GM19240 (cell line): ENCODE measurements around the gene CPA4.
"Not testable (repeated sequence)": the region's sequence is repeated elsewhere in the genome, so short reads cannot be mapped to it uniquely, and the experiment has no call there.

Experiments used
- DNase-seq: peaks from one replicate; pipeline ENCODE4 v3.0.0; 2011; ENCODE audit warnings: low spot score; ENCODE audit not compliant: insufficient read length

Gene CPA4

DNA sequence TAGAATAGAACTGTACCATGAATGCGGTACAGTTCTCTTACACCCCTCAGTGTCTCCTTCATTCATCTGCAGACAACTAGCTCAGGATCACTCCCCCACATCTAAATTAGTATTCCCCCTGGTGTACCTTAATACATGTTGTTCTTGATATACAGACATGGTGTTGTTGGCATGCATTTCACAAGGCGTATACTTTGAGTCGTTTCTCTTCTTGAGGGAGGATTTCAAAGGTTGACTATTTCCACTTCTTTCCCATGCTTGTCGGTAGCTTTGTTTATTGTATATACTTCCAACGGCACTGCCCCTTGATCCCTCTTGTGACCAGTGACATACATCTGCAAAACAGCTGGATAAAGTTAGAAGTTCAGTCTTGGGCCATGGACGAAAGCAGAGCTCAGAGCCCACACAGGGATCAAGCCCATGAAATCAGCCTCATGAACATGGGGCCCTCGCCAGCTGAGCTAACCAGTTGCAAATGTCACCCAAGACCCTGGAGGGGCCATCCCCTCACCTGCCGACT lies 8.6 kb downstream of the CPA4 start:
- no peak for DNase-seq

DNA sequence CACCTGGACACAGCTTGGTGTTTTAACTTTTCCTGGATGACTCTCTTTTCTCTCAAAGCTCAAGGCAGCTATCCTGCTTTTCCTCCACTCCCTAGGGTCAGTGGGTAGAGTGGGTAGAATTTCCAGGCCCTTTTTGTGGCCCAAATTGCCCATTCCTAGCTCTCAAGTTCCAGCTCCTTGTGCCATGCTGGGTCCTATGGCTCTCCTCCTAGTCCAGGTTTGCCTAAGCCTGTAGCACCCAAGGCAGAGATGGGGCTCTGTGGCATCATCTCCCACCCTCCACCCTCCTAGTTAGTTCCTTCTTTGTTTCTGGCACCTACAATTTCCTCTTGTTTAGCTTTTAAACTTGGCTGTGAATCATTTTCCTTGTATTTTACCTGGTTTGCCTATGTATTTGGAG lies 9.7 kb downstream of the CPA4 start:
- DNase-seq = no peak

DNA sequence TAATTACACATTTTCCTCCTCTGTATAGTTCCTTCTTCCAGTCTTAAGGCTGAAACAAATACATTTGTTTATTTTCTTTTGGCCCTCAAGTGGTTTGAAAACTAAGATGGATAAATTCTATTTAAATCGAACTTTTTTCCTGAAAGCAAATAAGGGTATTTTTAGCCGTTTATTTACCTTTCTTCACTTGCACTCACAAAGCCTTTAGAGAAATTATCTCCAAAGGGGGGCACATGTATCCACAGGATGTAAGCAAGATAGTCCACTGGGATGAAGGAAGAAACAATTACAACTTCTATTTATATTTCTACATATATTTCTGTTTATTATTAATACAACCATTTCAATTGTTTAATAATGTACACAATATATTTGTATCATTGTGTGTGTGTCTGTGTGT lies 10.2 kb downstream of the CPA4 start:
- DNase-seq = no peak

DNA sequence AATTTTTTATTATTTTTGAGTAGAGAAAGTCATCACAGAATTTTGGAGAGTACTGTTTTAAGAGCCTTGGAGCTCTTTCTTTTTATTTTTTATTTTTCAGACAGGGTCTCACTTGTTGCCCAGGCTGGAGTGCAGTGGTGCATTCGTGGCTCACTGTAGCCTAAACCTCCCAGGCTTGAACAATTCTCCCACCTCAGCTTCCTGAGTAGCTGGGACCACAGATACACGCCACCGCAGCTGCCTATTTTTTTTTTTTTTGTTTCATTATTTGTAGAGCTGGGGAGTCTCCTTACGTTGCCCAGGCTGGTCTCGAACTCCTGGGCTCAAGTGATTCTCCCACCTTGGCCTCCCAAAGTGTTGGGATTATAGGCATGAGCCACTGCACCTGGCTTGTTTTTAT lies 10.6 kb downstream of the CPA4 start:
- DNase-seq = no peak

DNA sequence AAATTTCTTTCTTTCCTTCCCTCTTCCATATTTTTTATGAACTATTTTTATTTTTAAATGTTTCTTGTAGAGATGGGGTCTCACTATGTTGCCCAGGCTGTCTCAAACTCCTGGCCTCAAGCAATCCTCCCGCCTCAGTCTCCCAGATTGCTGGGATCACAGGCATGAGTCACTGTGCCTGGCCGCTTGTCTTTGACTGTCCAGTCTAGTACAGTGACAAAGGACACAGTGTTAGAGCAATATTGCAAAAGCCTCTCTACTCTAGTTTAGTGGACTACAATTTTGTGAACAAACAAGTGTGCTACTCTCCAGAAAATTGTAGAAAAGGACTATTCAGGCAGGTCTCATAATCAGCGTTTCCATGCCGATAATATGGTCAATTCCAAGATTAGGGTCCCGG lies 11.0 kb downstream of the CPA4 start:
- DNase-seq = no peak

DNA sequence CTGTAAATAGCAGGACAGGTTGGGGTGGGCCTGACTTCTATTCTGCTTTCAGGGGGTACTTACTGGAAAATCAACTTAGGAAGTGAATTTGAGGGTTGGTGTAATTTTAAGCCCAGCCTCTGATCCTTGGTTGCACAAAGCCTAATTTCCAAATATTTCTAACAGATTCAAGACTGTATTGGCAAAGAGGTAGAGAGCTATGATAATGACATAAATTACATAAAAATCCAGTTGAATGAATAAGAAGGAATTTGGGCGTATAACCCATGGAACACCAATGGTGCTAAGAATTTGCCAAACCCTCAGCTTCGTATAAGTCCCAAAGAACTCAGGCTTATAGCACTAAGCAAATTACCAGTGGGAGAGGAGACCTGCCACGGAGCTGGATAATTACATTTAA lies 11.9 kb downstream of the CPA4 start:
- no peak for DNase-seq

DNA sequence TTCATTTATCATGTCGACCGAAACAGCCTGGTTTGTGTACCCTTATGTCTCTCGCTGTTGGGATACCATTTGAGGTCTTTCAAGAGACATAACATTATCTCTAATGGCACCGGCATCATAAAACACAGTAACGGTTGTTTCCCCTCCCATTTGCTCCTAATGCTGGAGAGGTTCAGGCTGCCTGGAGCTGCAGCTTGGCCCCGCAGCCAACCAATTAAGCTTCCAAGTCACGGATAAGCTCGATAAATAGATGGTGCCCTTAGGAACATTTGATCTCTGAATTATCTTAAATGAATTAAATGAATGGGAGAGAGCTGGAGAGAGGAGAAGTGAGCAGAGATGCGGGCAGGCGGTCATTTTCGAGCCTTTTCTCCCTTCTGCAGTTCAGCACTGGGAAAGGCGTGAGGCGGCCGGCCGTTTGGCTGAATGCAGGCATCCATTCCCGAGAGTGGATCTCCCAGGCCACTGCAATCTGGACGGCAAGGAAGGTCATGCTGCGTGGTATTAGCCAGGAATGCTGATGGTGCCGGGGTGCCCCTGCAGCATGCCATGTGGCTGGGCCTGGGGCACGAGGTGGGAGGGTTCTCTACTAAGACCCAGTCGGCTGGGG lies 12.6 kb downstream of the CPA4 start:
- no peak for DNase-seq

DNA sequence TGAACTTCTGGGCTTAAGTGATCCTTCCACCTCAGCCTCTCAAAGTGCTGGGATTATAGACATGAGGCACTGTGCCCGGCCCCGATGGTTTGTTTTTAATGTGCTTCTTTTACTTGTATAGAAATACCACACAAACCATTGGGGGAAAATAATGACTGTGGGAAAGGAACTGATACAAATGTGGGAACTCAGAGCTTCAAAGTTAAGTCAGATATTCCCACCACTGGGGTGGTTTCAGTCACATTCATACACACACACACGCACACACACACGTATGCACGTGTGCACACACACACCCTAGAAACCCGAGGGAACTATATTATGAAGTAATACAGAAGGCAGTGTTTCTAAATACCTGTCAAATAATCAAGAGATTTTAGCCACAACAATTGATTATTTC lies 17.0 kb downstream of the CPA4 start:
- DNase-seq = no peak

DNA sequence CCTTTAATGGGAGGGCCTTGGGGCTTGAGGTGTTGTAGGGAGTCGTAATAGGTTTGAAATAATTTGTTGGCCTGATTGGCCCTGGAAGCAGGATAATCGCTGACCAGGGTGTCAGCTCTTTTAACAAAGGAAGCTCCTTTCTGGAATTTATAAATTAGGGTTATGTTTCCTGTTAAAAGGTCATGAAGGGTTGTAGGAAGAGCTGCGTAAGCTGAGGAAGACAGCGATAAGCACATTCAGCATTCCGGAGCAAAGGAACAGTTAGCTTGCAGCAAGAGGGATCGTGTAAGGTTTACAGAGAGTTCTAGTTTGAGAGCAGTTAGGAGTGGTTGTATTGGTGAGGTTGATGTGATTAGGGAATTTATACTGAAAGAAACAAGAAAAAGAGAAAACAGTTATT lies 21.3 kb downstream of the CPA4 start:
- no peak for DNase-seq

DNA sequence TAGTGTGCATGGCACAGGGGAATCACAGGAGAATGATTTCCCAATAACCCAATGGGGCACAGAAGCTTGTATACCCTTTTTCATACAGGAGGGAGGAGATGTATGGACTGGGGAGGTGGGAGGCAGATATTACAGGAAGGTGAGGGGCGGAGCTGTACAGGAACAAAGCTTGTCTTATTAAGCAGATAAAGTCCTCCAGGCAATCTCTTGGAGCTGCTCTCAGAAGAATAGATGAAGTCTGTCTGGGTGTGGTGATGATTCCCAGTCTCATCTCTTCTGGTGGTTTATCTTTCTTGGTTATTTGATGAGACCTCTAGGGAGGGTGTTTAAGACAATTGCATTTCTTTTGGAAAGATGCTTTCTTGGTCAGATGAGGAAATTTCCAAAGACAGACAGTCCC lies 26.6 kb downstream of the CPA4 start:
- no peak for DNase-seq

DNA sequence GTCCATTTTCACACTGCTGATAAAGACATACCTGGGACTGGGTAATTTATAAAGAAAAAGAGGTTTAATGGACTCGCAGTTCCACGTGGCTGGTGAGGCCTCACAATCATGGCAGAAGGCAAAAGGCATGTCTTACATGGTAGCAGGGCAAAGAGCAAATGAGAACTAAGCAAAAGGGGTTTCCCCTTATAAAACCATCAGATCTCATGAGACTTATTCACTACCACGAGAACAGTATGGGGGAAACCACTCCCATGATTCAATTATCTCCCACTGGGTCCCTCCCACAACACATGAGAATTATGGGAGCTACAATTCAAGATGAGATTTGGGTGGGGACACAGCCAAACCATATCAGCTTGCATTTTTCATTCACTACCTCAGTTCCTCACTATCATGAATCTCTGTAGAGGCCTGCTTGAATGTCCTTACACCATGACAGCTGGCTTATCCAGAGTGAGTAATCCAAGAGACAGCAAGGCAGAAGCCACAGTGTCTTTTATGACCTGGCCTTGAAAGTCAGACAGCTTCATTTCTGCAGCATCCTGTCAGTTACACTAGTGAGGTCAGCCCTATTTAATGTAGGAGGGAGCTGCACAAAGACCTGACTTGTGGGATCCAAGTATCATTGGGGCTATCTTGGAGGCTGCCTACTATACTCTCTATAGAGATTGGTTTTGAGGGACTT lies 28.7 kb downstream of the CPA4 start:
- DNase-seq = not testable (repeated sequence)

DNA sequence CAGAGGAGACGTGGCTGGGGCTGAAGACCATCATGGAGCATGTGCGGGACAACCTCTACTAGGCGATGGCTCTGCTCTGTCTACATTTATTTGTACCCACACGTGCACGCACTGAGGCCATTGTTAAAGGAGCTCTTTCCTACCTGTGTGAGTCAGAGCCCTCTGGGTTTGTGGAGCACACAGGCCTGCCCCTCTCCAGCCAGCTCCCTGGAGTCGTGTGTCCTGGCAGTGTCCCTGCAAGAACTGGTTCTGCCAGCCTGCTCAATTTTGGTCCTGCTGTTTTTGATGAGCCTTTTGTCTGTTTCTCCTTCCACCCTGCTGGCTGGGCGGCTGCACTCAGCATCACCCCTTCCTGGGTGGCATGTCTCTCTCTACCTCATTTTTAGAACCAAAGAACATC lies 29.7 kb downstream of the CPA4 start:
- DNase-seq = no peak

DNA sequence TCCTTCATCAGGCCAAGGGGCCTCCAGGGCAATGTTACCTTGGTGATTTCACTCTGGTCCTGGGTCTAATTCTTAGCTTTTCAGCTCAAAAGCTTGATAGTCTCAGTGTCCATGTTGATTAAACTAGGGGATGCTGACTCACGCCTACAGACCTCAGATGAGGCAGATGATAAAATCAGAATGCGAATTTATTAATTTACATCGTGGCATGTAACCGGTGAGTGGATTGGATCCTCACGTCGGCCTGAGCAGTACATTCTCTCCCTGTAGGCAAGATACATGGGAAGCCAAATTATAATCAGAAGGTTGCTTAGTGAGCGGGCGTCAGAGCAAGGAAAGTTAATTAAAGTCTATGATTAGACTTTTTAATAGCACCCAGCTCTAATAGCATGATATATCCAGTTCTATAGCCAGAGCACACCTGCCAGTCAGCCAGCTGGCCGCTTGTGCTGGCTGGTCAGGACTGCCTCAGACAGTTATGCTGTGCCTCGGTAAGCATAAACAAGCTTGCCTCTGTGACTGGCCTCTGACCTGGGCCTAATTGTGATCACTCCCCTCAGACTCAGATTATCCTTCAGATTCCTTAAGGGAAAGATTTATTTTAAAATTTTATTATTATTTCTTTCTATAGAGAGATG lies 31.5 kb downstream of the CPA4 start:
- no peak for DNase-seq

DNA sequence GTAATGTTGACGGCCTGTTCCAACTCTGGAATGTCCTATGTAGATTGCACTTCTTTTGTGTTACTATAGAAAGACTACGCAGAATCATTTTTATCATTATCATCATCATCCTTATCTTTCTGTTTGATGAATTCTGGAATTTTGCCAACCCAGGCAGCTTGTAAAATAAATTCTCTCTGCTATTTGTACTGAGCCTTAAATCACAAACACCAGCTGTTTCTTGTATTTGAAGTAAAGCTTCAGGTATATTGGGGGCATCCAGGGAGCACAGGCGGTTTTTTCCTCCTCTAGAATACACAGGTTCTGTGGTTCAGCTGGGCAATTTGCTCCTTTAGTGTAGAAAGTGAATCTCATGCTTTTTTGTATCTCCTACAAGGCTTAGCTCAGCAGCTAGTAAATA lies 36.7 kb downstream of the CPA4 start:
- no peak for DNase-seq

DNA sequence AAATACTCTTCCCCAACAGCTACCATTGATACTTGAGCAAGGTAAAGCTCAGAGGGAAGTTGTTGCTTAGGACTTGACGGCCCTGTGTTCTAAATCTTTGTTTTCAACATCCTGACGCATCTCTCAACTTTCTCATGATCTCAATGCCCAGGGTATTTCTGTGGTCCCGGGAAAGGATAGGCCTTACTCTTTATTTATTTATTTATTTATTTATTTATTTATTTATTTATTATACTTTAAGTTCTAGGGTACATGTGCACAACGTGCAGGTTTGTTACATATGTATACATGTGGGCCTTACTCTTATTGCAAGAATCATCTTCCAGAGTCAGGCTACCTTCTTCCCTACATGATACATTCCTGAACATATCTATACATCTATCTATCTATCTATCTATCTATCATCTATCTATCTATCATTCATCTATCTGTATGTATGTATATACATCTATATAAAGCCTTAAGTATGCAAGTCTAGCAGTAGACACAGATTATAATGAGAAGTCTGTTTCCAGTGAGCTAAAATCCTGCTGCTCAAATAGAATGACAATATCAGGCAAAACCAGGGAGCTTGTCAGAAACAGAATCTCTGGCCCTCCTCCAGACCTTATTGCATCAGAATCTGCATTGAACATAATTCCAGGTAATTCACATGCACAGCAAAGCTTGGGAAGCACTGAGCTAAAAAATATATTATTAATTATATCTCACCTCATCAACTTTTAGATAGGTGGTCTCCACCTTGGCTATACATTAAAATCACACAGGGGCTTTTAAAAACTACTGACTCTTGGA lies 39.5 kb downstream of the CPA4 start:
- no peak for DNase-seq

DNA sequence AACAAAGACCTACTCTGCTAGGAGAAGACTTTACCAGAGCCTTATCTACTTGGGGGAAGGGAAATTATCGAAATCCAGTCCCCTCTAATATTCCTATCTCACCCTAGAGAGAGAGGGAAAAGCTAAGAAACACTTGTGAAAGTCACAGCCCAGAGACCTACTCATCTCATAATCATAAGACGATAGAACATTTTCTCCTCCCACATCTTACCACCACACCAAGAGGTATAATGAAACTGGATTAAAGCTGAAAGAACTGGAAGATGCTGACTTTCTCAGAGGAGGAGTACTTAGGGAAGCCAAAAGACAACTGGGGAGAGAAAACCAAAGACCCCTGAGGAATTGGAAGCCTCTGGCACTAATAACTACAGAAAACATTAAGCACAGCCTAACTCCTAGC lies 40.9 kb downstream of the CPA4 start:
- DNase-seq = no peak

DNA sequence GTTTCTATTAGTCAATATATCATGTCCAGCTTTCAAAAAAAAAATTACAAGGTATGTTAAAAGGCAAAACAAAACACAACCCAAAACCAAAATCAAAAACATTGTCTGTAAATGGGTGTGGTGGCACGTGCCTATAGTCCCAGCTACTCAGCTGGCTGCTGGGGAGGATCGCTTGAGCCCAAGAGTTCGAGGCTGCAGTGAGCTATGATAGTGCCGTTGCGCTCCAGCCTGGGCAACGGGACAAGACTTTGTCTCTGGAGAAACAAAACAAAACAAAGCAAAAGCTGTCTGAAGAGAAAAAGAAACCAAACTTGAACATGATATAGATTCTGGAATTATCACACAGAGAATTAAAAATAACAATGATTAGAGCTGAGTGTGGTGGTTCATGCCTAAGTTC lies 41.3 kb downstream of the CPA4 start:
- DNase-seq = no peak

DNA sequence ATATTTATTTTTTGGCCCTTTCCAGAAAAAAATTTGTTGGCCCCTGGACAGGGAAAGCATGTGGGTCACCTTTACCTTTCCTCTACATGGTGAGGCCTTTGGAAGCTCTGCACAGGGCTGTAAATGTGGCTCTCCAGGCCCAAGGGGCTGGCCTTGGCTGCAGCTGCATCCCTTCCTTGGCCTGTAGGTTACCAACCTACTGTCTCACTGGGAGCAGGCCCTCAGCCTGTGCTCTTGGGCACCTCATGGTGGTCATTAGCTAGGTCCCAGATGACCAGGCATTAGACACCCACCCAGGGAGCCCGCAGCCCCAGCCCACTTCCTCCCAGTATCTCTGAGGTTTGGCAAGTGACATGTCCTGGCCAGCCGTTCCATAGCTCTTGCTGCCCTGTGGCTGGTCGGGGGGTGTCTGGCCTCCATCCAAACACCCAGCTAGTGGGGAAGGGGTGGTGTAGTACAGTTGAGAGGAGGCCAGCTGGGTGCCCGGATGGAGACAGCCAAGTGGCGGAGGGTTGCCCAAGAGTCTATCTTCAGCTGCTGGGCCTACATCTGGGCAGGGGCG lies 44.5 kb downstream of the CPA4 start:
- DNase-seq = no peak

DNA sequence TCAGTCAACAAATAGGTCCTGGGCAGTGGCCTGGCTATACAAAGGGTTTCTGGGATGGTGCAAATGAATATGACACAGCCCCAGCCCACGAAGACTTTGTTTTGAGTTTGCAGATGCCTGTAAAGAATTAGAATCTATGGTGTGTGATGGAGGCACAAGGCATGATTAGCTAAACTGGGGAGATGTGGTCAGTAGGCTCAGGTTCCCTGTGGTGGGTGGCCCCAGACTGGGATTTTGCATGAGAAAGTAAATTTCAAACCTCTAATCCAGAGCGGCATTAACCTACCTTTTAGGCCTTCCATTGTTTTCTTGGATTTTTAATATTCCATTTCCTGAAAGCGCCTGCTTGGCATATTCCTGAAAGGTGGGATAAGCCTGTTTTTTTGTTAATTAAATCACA lies 45.3 kb downstream of the CPA4 start:
- DNase-seq = no peak

DNA sequence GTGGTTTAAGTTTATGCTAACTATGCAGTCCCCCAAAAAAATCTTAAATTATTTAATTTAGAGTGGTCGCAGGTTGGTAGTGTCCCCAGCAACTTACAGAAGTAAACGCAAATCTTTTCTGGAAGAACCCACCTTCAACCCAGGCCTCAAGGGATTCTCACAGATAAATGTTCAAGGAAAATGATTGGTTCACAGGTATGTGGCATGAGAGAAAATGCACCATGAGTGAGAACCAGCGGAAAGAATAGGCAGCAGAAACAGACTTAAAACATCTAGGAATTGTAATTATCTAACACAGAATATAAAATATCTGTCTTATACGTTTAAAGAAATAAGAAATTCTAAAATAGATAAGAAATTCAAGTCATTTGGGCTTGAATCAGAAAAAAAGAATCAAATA lies 48.9 kb downstream of the CPA4 start:
- DNase-seq = no peak

DNA sequence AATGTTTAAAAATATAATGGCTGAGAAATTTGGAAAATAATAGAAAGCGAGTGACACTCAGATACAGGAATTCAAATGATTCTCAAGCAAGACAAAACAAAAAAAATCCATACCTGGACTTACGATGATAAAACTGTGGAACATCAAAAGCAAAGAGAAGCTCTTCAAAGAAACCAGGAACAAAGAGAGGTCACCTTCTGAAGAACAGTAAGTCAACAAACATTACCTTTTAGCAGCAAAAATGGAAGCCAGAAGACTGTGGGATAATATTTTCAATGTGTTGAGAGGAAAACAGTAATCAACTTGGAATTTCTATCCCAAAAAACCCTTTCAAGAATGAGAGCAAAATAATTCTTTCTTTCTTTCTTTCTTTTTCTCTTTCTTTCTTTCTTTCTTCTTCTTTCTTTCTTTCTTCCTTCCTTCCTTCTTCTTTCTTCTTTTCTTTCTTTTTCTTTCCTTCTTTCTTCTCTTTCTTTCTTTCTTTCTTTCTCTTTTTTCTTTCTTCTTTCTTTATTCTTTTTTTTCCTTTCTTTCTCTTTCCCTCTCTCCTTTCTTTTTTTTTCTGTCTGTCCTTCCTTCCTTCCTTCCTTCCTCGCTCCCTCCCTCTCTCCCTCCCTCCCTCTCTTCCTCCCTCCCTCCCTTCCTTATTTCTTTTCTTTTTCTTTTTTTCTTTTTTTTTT lies 49.9 kb downstream of the CPA4 start:
- DNase-seq = no peak
